HG02884 (cell line): ENCODE results near the gene PERCC1.

Experiments used
- ATAC-seq: cut with Tn5 transposase; IDR thresholded peaks from one replicate; pipeline ENCODE4 v1.9.1; 2021; ENCODE audit warnings: mild to moderate bottlenecking, moderate library complexity; ENCODE audit not compliant: unreplicated experiment

PERCC1 gene

GRCh38 chr16:1448536-1449116 lies 17.7 kb downstream of the PERCC1 start:
- ATAC-seq, result no peak

DNA sequence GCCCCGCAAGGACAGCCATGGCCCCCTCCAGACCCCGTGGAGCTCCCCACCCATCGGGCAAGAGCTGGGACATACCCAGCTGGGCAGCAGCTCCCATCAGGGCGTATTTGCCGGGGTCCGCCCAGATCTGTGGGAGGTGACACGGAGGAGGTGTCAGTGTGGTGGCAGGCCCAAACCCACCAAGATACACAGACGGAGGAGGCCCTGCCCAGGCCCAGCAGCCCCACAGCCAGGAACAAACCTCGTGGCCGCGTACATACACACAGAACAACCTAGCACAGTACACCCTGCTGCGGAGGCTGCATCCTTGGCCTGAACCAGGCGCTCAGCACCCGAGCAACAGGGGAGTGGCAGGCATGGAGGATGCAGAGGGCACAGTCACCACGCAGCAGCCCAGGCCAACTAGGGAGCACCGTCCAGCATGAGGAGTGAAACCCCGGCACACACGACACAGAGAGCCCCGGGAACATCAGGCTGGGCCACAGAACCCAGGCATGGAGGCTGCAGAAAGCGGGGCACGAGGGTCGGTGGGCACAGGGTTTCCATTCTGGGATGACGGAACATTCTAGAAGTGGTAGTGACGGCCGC lies 18.4 kb downstream of the PERCC1 start:
- ATAC-seq, result no peak

DNA sequence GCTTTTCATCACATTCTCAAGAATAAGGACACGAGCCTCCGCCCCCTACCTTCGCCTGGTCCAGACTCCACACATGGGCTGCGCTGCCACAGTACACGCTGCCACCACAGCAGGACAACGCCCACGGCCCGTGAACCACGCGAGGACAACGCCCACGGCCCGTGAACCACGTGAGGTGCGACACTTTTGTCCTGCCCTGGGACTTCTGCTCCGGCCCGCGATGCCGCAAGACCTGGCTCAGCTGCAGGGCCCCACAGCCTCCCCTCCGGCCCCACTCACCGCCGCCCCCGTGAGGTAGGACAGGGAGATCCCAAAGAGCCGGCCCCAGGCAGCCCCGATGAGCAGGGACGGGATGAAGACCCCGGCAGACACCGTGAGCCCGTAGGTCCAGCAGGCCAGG lies 19.3 kb downstream of the PERCC1 start:
- ATAC-seq, result no peak

- no peak for ATAC-seq
These were observed 20.0 kb downstream of the PERCC1 start for GRCh38 chr16:1450841-1451240.

DNA sequence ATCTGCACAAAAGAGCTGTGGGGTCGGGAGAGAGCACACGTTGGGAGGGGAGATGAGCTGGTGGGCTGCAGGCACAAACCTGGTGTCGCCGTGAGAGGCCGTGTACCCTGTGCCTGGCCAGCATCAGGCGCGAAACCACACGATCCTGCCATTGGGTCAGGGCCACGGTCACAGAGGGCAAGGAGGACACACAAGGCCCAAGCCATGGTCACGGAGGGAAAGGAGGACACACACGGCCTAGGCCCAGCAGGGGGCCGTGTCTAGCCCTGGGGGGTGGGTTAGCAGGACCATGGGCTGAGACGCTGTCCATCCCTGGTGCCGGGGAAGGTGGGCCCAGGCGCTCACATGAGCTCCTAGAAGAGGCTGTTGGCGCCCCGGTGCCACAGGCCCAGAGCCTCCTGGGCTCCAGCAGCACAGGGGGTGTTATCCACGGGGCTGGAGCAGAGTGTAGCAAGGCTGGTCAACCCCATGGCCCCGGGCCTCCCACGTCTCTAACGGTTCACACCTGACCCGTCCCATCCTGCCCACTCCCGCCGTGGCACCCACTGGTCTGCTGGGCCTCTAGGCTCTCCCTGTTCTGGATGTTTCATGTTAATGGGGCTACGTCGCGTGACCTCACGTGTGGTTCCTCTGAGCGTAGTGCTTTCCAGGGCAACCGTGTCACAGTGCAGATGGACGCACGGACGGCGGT lies 21.0 kb downstream of the PERCC1 start:
- ATAC-seq, result no peak

DNA sequence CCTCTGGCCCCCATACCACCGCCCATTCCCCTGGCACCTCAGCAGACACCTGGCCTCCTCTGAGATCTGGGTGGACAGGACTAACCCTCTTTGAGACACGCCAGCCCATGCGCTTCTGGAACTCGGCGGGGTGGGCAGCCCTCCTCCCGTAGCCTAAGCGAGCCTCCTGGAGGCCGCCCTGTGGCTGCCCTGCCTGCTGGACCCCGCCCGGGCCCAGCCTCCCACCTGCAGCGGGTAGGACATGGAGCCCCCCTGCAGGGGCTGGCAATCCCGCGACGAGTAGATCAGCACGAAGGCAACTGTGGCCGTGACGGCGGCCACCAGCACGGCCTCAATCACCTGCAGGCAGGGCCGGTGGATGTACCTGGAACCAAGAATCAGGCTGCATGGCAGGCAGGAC lies 21.7 kb downstream of the PERCC1 start:
- no peak for ATAC-seq

GRCh38 chr16:1453316-1453715 lies 22.4 kb downstream of the PERCC1 start:
- no peak for ATAC-seq

GRCh38 chr16:1454561-1454960 lies 23.7 kb downstream of the PERCC1 start:
- ATAC-seq, result no peak

DNA sequence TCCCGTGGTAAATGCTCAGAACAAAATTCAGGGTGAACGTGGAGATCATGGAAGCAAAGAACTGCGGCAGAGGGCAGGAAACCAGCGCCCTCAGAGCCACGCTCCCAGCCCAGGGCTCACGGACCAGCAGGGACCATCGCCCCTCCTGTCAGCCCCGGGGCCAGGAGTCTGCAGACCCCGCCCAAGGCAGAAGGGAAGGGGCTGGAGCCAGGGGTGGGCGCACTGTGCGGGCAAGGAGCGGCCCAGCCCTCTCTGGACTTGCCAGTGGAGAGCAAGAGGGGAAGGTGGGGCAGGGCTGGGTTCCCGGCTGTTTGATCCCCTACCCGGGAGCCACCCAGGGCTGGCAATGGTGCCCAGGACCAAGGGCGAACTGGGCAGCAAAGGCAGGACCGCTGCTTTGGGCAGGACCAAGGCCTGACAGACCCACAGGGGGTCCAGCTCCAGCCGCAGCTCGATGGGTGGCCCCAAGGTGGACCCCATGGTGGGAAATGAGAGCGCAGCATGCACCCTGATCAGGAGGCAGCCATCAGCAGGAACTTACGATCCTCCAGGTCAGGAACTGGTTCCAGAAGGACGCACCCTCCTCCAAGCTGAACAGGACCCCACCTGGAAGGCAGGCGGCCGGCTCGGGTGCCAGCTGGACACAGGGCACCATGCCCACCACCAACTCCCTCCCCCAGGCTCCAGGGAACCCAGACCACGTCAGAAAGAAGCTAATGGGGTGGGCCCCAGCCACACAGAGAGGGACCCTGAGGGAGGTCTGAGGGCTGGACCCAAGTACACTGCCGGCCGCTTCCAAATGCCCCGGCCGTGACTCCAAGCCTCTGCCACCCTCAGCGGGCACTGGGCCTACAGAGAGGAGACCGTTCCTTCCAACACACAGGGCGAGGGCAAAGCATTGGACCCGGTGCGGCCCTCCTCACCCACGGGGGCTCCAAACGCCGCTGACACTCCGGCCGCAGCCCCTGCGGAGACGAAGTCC lies 24.6 kb downstream of the PERCC1 start:
- no peak for ATAC-seq

DNA sequence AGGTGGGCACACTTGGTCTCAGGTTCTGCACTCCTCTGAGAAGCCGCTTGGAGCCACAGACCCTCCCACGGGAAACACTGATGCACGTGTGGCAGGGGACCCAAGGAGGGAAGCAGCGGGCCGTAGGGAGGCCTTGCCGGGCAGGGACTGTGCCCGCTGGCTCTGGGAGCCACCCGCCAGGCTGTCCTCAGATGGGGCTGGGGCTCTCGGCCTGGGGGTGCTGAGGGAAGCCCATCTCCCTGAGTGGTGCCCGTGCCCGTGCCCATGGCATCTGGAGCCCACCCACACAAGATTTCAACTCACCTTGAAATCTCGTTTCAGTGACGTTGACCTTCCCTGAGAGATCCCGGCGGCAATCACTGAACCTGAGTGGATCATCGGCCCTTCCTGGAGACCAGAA lies 26.1 kb downstream of the PERCC1 start:
- no peak for ATAC-seq

GRCh38 chr16:1457489-1458245 lies 26.8 kb downstream of the PERCC1 start:
- no peak for ATAC-seq

DNA sequence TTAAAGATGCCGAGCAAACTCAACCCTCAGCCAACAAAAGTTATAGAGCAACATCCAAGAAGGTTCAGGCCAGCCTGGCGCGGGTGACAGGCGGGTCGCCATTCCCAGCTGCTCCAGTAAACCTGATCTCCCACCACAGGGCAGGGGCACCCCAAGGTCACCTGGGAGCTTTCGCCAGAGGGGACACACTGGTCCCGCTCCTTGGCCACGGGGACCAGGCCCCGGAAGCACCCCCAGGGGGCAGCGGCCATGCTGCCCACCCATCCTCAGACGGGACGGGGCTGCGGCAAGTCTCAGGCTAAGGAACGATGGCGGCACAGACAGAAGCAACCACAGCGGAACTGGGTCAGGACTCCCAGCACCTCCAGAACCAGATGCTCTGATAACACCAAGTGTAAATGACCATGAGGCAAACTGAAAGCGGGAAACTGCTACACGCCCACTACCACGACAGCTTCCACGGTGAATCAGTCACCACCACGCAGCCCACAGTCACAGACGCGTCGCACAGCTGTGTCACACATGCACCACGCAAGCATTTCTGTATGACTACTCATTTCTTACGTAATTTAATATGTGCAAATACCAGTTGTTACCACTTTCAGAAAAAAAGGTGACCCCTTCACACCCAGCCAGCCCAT lies 27.6 kb downstream of the PERCC1 start:
- ATAC-seq, result no peak

GRCh38 chr16:1458977-1459341 lies 28.1 kb downstream of the PERCC1 start:
- no peak for ATAC-seq

DNA sequence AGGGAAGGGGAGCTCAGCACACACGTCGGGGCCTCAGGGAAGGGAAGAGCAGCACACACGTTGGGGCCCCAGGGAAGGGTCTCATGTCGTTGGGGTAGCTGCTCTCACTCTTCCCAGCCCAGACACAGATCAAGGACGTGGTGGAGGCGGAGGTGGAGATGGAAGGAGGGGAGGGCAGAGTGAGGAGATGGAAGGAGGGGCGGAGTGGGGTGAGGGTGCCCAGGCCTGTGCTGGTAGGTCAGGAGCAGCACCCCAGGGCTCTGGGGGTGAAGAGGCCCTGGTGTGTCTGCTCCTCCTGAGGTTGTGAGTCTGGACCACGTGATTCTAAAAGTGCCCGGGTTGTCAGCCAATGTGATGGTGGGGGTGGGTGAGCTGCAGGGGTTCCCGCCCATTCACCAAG lies 29.1 kb downstream of the PERCC1 start:
- ATAC-seq, result no peak

DNA sequence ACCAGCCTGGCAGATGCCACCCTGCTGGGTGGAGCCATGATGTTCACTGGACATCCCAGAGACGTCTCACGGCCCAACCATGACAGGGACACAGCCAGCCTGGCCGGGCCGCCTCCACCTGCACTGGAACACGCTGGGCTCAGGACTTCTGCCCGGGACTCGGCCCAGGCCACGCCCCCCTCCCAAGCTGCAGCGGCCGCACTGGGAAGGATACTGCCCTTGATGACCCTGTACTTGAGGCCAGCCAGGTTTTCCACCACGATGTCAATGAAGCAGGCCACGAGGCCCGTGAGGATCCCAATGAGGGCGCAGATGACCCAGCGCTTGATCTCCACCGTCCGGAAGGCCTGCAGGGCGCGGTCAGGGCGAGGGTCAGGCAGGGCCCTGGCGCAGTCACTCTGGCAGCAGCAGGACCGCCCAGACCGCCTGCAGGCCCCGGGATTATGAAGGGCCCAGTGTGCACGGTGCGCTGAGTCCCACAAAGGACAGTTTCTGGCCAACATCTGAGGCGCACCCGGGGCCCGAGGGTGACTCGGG lies 29.8 kb downstream of the PERCC1 start:
- no peak for ATAC-seq

DNA sequence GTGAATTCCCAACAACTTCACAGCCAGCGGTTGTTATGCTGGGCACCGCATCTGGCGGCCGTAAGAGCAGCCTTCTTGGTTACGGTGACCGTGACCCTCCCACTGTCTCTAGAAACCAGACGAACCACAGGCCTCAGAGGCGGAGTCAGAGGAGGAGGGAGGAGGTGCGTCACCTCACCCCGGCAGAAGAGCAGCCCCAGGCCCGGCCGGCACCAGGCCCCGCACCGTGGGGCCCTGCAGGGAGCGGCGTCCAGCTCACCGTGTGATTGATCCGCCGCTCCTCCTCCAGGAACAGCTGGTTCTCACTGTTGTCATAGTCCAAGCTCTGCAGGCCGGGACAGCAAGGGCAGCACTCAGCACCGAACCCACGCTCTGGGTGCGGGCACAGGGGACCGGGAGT lies 30.3 kb downstream of the PERCC1 start:
- ATAC-seq, result no peak

DNA sequence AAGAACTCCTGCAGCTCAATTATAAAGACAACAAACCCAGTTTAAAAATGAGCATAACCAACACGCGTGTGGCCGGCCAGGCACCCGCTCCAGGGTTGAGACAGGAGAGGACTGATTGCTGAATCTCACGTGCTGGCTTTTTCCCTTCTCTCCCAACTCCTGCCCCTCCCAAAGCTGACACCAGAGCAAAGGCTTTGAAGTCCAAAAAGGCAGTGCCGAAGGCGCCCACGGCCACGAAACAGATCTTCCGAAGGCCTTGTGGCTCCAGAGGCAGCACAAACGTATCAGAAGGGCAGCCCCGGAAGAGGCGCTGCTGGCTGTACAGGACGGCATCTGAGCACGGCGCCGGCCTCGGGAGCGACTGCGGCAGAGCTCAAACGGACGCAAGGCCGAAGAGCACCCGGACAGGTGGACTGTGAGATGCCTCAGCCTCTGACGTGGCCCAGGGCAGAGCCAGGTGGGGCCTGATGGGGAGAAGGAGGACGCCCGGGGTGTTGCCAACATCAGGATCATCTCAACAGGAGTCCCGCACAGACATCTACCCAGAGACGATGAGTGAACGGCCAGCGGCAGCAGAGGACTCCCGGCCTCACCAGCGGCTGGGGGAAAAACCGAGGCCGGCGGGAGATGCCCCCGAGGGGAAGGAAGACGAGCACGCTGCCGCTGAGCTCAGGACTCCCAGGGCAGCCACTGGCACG lies 33.5 kb downstream of the PERCC1 start:
- ATAC-seq, result no peak

DNA sequence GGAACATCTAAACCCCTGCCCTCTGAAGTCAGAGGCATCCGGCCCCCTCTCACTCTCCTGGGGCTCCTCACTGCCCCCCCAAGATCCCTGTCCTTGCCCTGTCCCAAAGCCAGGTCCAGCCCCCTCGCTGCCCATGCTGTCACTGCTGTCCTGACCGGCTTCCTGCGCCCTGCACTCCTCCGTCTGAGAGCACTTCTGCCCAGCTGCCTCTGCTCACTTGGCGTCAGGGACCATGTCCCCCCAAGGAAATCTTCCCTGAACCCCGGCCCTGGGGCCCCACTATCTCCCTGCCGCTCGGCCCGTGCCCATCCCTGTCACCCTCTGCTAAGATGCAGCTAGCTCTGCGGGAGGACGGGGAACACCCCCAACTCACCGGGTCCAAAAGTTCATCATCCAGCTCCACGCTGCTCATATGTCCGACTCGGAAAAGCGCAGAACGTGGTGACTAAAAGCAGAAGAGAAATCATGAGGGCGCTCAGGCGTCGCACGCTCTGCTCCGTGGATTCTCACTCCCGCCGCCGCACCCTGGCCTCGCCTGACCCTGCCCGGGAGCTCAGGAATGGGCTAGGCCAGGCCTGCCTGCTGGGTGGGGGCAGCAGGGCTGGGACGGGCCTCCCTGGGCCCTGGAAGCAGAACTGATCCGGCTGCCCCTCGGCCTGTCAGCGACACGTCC lies 34.2 kb downstream of the PERCC1 start:
- no peak for ATAC-seq

DNA sequence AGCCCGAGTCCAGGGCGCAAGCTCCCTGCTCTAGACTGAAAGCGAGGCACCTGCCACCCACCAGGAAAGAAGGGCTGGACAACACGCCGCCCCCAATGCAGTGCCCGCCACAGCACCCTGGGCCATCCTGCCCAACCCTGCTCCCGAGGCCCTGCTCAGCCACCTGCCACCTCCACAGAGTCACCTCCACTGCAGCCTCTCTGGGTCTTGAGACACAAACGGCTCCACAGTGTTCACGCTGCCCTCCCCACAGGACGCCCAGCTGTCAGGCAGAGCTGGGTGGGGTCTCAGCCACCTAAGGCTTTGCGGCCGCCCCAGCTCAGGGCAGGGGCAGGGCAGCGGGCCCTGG lies 34.7 kb downstream of the PERCC1 start:
- ATAC-seq, result no peak
